Breast epithelium (tissue), 3 donors: ENCODE data around the gene IKBKG.

ENCODE experiments used
- CTCF ChIP-seq, 3 donors: fragments of 450-650 bp; IDR thresholded peaks; one replicate each; pipeline ENCODE4 v1.5.1; 2016 to 2017; ENCODE audit warnings: antibody characterized with exemption in 3 of 3, mild to moderate bottlenecking in 3 of 3, moderate library complexity in 3 of 3
- POLR2A ChIP-seq: fragments of 450-650 bp; IDR thresholded peaks from one replicate; pipeline ENCODE4 v1.6.1; 2016; ENCODE audit warnings: antibody characterized with exemption, mild to moderate bottlenecking, moderate library complexity
- POLR2AphosphoS5 ChIP-seq, 3 donors: sonication (generic); formaldehyde crosslinking; IDR thresholded peaks; one replicate each; pipeline ENCODE4 v1.6.1; 2017; ENCODE audit warnings: antibody characterized with exemption in 3 of 3

- TF ChIP-seq CTCF (IDR thresholded peaks at IDR 0.05) (no peak), POLR2AphosphoS5 (IDR thresholded peaks at IDR 0.05) (no peak), POLR2A (no peak)
Observed at GRCh38 chrX:154525606-154526490, 21.6 kb upstream of the IKBKG start.
